Cardiac muscle cell (in vitro differentiated cells and primary cell): ENCODE data around the gene SAMD13. TPM values are rescaled to one million over a fixed set of nuclear protein-coding genes. Genes with fewer than 3 reads are reported as not detected.

Experiments
- DNase-seq, 2 donors: peaks; one replicate each; pipeline versions ENCODE4 v3.0.0 to v3.0.0-alpha.2; 2010 to 2017; ENCODE audit warnings: low read depth in 1 of 2, low spot score in 1 of 2
- H3K27ac ChIP-seq: fragments of 200-600 bp; sonication (generic); 2 replicates; pipeline ENCODE4 v1.5.1; 2016
- H3K27me3 ChIP-seq: fragments of 200-600 bp; sonication (generic); 2 replicates; pipeline ENCODE4 v1.6.0; 2016; ENCODE audit warnings: control low read depth
- H3K36me3 ChIP-seq: fragments of 200-600 bp; sonication (generic); 2 replicates; pipeline ENCODE4 v1.5.1; 2016; ENCODE audit warnings: control low read depth
- H3K4me1 ChIP-seq: fragments of 200-600 bp; sonication (generic); 2 replicates; pipeline ENCODE4 v1.8.1; 2017; ENCODE audit warnings: low read depth, mild to moderate bottlenecking, mixed run types
- H3K4me3 ChIP-seq: fragments of 200-600 bp; sonication (generic); 2 replicates; pipeline ENCODE4 v1.5.1; 2016; ENCODE audit warnings: mild to moderate bottlenecking
- H3K9me3 ChIP-seq: fragments of 200-600 bp; sonication (generic); 2 replicates; pipeline ENCODE4 v1.5.1; 2017; ENCODE audit warnings: low read depth, mild to moderate bottlenecking, control low read depth
- polyA plus RNA-seq: library from polyadenylated mRNA; unstranded; fragments of >200 nt; fragmentation: Nextera tagmentation; extraction: Ambion mirVana; gene quantifications from 2 replicates; pipeline ENCODE4 v1.2.1, GENCODE V29; 2016
- total RNA-seq: library from RNA; depleted of rRNA; stranded (reverse); fragments of >200 nt; gene quantifications from 2 replicates; pipeline ENCODE4 v1.2.3, GENCODE V29; 2016
- TF ChIP-seq, protein P1 (sequence below): IDR thresholded peaks from 2 replicates; pipeline ENCODE4 v1.5.1; 2012; ENCODE audit warnings: low read depth, mild to moderate bottlenecking, low read length

SAMD13 gene
- total and polyA plus RNA-seq, 2 experiments from 2014 or later: 2.5 to 4.9 TPM

DNA sequence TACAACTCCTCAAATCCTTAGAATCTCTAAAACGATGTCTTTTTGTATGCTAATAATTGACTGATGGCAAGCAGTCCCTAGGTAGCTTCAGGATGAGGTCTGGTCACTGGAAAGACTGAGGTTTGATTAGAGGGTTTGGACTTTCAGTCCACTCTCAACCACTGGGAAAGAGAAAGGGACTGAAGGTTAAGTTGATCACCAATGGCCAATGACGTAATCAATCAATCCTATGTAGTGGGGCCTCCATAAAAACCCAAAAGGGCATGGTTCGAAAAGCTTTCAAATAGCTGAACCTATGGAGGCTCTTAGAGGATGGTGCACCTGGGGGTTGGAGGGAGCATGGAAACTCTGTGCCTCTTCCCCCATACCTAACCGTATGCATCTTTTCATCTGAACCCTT is 57.2 kb downstream of the SAMD13 start:
- no peak for DNase-seq
- H3K36me3 ChIP-seq: no peaks in the 10 kb centered on the region
- no peak overlapping the region for H3K27ac ChIP-seq
- no peaks in the 10 kb centered on the region for H3K4me1 ChIP-seq
- H3K9me3 ChIP-seq: no peaks in the 10 kb centered on the region
- TF ChIP-seq, protein P1, sequence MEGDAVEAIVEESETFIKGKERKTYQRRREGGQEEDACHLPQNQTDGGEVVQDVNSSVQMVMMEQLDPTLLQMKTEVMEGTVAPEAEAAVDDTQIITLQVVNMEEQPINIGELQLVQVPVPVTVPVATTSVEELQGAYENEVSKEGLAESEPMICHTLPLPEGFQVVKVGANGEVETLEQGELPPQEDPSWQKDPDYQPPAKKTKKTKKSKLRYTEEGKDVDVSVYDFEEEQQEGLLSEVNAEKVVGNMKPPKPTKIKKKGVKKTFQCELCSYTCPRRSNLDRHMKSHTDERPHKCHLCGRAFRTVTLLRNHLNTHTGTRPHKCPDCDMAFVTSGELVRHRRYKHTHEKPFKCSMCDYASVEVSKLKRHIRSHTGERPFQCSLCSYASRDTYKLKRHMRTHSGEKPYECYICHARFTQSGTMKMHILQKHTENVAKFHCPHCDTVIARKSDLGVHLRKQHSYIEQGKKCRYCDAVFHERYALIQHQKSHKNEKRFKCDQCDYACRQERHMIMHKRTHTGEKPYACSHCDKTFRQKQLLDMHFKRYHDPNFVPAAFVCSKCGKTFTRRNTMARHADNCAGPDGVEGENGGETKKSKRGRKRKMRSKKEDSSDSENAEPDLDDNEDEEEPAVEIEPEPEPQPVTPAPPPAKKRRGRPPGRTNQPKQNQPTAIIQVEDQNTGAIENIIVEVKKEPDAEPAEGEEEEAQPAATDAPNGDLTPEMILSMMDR: no peak
- no peaks in the 10 kb centered on the region for H3K27me3 ChIP-seq
- H3K4me3 ChIP-seq: no peak overlapping the region

DNA sequence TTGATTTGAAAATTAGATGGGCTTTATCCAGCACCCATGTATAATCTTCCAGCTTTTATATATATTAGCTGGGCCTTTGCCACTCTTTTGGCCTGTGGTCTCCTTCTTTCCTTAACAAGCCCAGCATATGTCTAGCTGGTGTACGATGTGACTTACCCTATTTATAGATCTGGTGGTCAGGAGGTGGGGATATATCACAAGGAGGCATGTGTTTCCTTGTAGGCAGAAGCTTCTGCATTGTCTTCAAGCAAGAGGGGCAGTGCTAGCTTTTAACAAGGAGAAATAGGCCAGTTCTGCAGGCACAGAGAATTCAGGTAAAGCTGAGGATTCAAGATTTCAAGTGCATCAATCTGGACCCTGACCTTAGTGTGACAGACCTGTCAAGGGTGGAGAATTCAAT is 58.8 kb downstream of the SAMD13 start:
- no peak for DNase-seq
- no peaks in the 10 kb centered on the region for H3K36me3 ChIP-seq
- TF ChIP-seq, protein P1: no peak

DNA sequence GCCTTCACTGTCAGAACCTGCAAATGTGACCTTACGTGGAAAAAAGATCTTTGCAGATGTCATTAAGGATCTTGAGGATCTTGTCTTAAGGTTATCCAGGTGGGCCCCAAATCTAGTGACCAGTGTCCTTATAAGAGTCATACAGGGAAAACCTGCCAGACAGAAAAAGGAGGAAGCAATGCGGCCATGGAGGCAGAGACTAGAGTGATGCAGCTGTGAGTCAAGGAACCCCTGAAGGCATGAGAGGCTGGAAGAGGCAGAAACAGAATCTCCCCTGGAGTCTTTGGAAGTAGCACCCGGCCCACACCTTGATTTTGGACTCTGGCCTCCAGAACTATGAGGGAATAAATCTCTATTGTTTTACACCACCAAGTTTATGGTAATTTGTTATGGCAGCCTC is 60.3 kb downstream of the SAMD13 start:
- TF ChIP-seq, protein P1: no peak
- no peak overlapping the region for H3K27ac ChIP-seq
- H3K36me3 ChIP-seq: no peaks in the 10 kb centered on the region
- H3K9me3 ChIP-seq: no peaks in the 10 kb centered on the region
- no peak overlapping the region for H3K4me3 ChIP-seq
- DNase-seq: no peak
- no peaks in the 10 kb centered on the region for H3K27me3 ChIP-seq
- H3K4me1 ChIP-seq: no peaks in the 10 kb centered on the region

More for the DNA sequence above, 58.8 kb downstream of the SAMD13 start:
- H3K9me3 ChIP-seq: no peaks in the 10 kb centered on the region
- no peak overlapping the region for H3K4me3 ChIP-seq
- no peaks in the 10 kb centered on the region for H3K27me3 ChIP-seq
- H3K4me1 ChIP-seq: no peaks in the 10 kb centered on the region
- H3K27ac ChIP-seq: no peak overlapping the region

DNA sequence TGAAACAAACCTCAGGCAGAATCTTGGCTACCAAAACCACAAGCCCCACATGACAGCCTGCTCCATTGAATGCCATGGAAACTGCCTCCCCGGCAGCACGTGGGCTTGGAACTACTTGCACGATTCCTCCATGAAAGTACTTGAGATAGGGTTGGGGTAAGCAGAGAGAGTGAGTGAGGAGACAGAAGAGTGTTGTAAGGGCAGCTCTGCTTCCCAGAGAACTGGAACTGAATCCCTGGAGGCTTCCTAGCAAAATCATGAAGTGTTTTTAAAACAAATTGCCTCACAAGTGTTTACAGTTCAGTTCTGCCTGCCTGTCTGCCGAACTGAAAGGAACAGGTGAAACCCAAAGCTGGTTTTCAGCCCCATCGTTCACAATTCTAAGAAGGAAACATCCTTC is 61.5 kb downstream of the SAMD13 start:
- Histone ChIP-seq H3K9me3 (no peaks in the 10 kb centered on the region), H3K27ac (no peak overlapping the region), H3K4me1 (no peaks in the 10 kb centered on the region), H3K4me3 (no peak overlapping the region), H3K27me3 (no peaks in the 10 kb centered on the region), H3K36me3 (no peaks in the 10 kb centered on the region)
- no peak for DNase-seq
- TF ChIP-seq, protein P1: no peak

DNA sequence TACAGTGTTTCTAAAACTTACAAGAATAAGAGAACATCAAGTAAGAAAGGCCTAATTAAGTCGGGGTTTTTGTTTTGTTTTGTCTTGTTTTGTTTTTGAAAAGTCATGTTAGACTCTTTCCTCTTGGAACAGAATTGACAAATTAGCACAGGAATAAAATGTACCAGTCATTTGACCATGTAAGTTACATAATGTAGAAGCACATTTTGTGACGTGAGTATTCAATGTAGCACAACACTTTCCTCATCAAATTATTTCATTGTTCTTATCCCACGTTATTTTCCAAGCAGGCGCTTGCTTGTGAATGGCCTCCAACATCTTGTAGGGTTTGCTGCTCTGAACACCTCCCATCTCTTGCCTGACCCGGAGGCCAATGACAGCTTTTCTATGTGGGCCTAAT is 62.1 kb downstream of the SAMD13 start:
- H3K4me1 ChIP-seq: no peaks in the 10 kb centered on the region
- H3K27ac ChIP-seq: no peak overlapping the region
- TF ChIP-seq, protein P1: no peak
- no peak overlapping the region for H3K4me3 ChIP-seq
- H3K27me3 ChIP-seq: no peaks in the 10 kb centered on the region
- no peak for DNase-seq
- H3K36me3 ChIP-seq: no peaks in the 10 kb centered on the region
- no peaks in the 10 kb centered on the region for H3K9me3 ChIP-seq
